GM08714 (cell line): ENCODE measurements around the gene KCTD4.

Experiments used
- H3K4me3 ChIP-seq: fragments of 200-500 bp; sonication (Bioruptor generic); 2 replicates; pipeline ENCODE4 v1.5.1; 2014; ENCODE audit warnings: mild to moderate bottlenecking, low read length, inconsistent platforms
- ZNF274 ChIP-seq: IDR thresholded peaks from 2 replicates; pipeline ENCODE4 v1.6.1; 2012; ENCODE audit warnings: mild to moderate bottlenecking, low read depth, low read length

KCTD4 gene

GRCh38 chr13:45222919-45223318 lies 22.1 kb upstream of the KCTD4 start:
- TF ChIP-seq ZNF274, result no peak

GRCh38 chr13:45222516-45222915 lies 21.7 kb upstream of the KCTD4 start:
- TF ChIP-seq ZNF274, result no peak

More at GRCh38 chr13:45222919-45223318, 22.1 kb upstream of the KCTD4 start:
- H3K4me3 ChIP-seq, result no peak overlapping the region

GRCh38 chr13:45220403-45220802 lies 19.6 kb upstream of the KCTD4 start:
- no peak overlapping the region for H3K4me3 ChIP-seq
- TF ChIP-seq ZNF274, result no peak

More at GRCh38 chr13:45222516-45222915, 21.7 kb upstream of the KCTD4 start:
- H3K4me3 ChIP-seq, result no peak overlapping the region

DNA sequence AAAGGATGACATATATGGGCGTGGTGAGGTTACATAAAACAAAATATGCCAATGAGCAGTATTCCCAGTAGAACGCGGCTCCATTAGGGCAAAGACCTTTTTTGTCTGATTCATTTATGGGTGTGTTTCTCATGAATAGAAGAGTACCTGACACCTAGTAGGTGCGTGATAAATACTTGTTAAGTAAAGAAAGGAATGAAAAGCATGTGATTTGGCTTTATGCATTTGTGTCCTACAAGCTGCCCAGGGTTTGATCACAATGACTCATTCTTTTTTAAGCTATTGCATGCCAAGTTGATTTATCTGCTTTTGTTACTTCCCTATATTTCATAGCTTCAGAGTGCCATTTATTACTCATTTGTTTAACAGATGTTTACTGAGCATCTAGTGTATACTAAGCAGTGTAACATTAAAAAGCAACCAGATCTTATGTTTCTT lies 19.1 kb upstream of the KCTD4 start:
- TF ChIP-seq ZNF274, result no peak
- no peak overlapping the region for H3K4me3 ChIP-seq

GRCh38 chr13:45219123-45219891 lies 18.5 kb upstream of the KCTD4 start:
- no peak overlapping the region for H3K4me3 ChIP-seq
- TF ChIP-seq ZNF274, result no peak

GRCh38 chr13:45218689-45219088 lies 17.8 kb upstream of the KCTD4 start:
- TF ChIP-seq ZNF274, result no peak
- H3K4me3 ChIP-seq, result no peak overlapping the region

DNA sequence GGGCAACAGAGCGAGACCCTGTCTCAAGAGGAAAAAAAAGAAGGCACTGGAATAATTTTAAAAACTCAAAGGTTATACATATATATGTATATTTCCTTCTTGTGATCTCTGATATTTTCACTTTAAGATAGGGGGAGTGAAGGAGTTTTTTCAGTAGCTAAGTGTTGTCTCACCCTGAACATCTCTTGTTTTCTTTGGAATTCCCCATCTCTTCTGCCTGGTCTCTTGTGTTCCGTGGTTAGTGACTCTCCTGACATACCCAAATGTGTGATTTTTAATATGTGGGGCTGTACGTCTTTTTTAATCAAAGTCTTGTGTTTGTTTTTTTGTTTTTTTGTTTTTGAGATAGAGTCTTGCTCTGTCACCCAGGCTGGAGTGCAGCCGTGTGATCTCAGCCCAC lies 15.3 kb upstream of the KCTD4 start:
- TF ChIP-seq ZNF274, result no peak
- no peak overlapping the region for H3K4me3 ChIP-seq

DNA sequence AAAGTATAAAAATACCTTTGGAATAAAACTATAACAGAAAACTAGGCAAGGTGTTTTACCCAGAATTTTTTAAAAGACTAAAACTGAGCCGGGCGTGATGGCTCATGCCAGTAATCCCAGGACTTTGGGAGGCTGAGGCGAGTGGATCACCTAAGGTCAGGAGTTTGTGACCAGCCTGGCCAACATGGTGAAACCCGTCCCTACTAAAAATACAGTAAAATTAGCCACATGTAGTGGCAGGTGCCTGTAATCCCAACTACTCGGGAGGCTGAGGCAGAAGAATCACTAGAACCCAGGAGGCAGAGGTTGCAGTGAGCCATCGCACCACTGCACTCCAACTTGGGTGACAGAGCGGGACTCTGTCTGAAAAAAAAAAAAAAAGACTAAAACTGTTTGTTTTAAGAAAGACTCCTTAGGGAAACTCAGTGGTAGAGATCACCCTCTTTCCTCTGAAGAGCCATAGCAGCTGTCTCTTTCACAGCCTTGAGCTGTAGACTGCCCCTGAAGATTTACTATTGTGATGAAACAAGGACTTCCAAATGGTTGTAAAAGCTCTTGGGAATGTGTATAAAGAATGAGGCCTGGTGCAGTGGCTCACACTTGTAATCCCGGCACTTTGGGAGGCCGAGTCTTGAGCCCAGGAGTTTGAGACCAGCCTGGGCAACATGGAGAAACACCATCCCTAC lies 14.7 kb upstream of the KCTD4 start:
- no peak overlapping the region for H3K4me3 ChIP-seq
- TF ChIP-seq ZNF274, result no peak

GRCh38 chr13:45209229-45209628 lies 8.4 kb upstream of the KCTD4 start:
- TF ChIP-seq ZNF274, result no peak
- no peak overlapping the region for H3K4me3 ChIP-seq

DNA sequence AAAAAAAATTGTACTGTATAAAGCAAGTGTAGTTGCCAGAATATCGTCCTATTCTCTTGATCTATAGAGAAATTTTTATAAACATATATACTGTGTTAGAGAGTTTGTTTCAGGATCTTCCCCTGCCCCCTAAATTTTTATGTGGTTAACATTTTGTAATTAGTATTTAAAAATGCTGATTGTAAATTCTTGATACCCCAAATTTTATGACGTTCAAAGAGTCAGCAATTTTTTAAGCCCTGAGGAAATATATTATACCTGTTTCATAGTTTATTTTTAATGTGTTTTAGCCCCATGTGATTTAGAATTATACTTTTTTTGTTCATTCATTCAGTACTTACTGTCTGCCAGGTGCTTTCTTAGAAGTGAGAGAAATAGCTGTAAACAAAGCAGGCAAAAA lies 7.3 kb upstream of the KCTD4 start:
- TF ChIP-seq ZNF274, result no peak
- no peak overlapping the region for H3K4me3 ChIP-seq

DNA sequence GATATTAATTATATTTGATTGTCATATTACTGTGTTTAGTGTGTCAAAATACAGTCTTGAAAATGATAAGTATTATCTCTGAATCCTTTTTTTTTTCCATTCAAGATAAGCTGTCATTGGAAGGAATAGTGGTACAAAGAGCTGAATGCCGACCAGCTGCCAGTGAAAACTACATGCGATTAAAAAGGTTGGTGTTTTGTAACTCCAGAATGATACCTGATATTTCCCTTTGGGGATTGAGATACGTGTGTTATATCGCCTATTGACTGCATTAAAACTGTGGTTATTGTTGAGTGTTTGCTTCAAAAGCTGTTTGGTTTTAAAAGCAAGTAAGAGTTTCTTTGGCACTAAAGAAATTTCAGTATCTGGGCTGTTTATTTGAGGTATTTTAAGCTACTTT lies 6.5 kb upstream of the KCTD4 start:
- H3K4me3 ChIP-seq, result no peak overlapping the region
- no peak for TF ChIP-seq ZNF274

- no peak overlapping the region for H3K4me3 ChIP-seq
- TF ChIP-seq ZNF274, result no peak
These were observed 5.5 kb upstream of the KCTD4 start for GRCh38 chr13:45206340-45206739.

GRCh38 chr13:45205124-45205523 lies 4.3 kb upstream of the KCTD4 start:
- TF ChIP-seq ZNF274, result no peak
- H3K4me3 ChIP-seq, result no peak overlapping the region

- TF ChIP-seq ZNF274, result no peak
These were observed 1.1 kb downstream of the KCTD4 start for GRCh38 chr13:45199711-45200110.

GRCh38 chr13:45198924-45199323 lies 1.9 kb downstream of the KCTD4 start:
- TF ChIP-seq ZNF274, result no peak
- no peak overlapping the region for H3K4me3 ChIP-seq

More at GRCh38 chr13:45199711-45200110, 1.1 kb downstream of the KCTD4 start:
- no peak overlapping the region for H3K4me3 ChIP-seq
